GM23248 (cell line): ENCODE results near the gene RBM28.

Experiments
- EZH2 ChIP-seq: fragments of 200-600 bp; sonication (generic); IDR thresholded peaks from 2 replicates; pipeline ENCODE4 v1.6.1; 2018; ENCODE audit warnings: antibody characterized with exemption, mild to moderate bottlenecking; ENCODE audit not compliant: insufficient read depth, poor library complexity, severe bottlenecking
- EZH2phosphoT487 ChIP-seq: fragments of 200-600 bp; sonication (generic); IDR thresholded peaks from 2 replicates; pipeline ENCODE4 v1.6.1; 2018; ENCODE audit warnings: antibody characterized with exemption, moderate library complexity, mild to moderate bottlenecking, low read depth; ENCODE audit not compliant: insufficient read depth

DNA sequence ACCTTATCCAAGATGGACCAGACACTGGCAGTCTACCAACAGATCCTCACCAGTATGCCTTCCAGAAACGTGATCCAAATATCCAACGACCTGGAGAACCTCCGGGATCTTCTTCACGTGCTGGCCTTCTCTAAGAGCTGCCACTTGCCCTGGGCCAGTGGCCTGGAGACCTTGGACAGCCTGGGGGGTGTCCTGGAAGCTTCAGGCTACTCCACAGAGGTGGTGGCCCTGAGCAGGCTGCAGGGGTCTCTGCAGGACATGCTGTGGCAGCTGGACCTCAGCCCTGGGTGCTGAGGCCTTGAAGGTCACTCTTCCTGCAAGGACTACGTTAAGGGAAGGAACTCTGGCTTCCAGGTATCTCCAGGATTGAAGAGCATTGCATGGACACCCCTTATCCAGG is 89.2 kb downstream of the RBM28 start:
- TF ChIP-seq EZH2 = no peak
- TF ChIP-seq EZH2phosphoT487 = no peak
